Measurements from ENCODE around the gene NRARP.

- TF ChIP-seq, protein P1, sequence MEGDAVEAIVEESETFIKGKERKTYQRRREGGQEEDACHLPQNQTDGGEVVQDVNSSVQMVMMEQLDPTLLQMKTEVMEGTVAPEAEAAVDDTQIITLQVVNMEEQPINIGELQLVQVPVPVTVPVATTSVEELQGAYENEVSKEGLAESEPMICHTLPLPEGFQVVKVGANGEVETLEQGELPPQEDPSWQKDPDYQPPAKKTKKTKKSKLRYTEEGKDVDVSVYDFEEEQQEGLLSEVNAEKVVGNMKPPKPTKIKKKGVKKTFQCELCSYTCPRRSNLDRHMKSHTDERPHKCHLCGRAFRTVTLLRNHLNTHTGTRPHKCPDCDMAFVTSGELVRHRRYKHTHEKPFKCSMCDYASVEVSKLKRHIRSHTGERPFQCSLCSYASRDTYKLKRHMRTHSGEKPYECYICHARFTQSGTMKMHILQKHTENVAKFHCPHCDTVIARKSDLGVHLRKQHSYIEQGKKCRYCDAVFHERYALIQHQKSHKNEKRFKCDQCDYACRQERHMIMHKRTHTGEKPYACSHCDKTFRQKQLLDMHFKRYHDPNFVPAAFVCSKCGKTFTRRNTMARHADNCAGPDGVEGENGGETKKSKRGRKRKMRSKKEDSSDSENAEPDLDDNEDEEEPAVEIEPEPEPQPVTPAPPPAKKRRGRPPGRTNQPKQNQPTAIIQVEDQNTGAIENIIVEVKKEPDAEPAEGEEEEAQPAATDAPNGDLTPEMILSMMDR (IDR thresholded peaks at IDR 0.05) = no peak
- TF ChIP-seq POLR2A (IDR thresholded peaks at IDR 0.05) (no peak), POLR2AphosphoS5 (IDR thresholded peaks at IDR 0.05) (no peak)
These were observed 23.7 kb upstream of the NRARP start for GRCh38 chr9:137325799-137326198.
